Tibial nerve (tissue), 4 donors: ENCODE measurements around the gene MTCL1. TPM values are rescaled to one million over a fixed set of nuclear protein-coding genes. Genes with fewer than 3 reads are reported as not detected.

ENCODE experiments used
- DNase-seq, 2 donors: peaks; one replicate each; pipeline ENCODE4 v3.0.0-alpha.2; 2019; ENCODE audit warnings: low spot score in 2 of 2
- H3K27ac ChIP-seq, 4 donors: fragments of 200-600 bp; sonication (generic) in 3 of 4; one replicate each; pipeline ENCODE4 v1.5.1; 2017 to 2019; ENCODE audit warnings: mild to moderate bottlenecking in 1 of 4
- H3K27me3 ChIP-seq, 2 donors: fragments of 200-600 bp; sonication (generic) in 1 of 2; one replicate each; pipeline versions ENCODE4 v1.5.1 to v1.6.0; 2017 to 2019
- H3K36me3 ChIP-seq, 3 donors: fragments of 200-600 bp; sonication (generic); one replicate each; pipeline ENCODE4 v1.5.1; 2018 to 2019
- H3K4me1 ChIP-seq, 4 donors: fragments of 200-600 bp; sonication (generic) in 3 of 4; one replicate each; pipeline ENCODE4 v1.5.1; 2017 to 2019
- H3K4me3 ChIP-seq, 4 donors: fragments of 200-600 bp; sonication (generic) in 3 of 4; one replicate each; pipeline ENCODE4 v1.5.1; 2017 to 2019; ENCODE audit warnings: mild to moderate bottlenecking in 1 of 4, moderate library complexity in 1 of 4
- H3K9me3 ChIP-seq, 4 donors: fragments of 200-600 bp; sonication (generic) in 3 of 4; one replicate each; pipeline ENCODE4 v1.5.1; 2017 to 2019
- CTCF ChIP-seq, 5 experiments: fragments of 200-600 bp in 3 of 5; fragments of 450-650 bp in 2 of 5; sonication (generic) in 3 of 5; IDR thresholded peaks; one replicate each; pipeline ENCODE4 v1.5.1; 2016 to 2019; ENCODE audit warnings: antibody characterized with exemption in 5 of 5, mild to moderate bottlenecking in 3 of 5, moderate library complexity in 2 of 5
- EP300 ChIP-seq, 2 donors: sonication (generic); formaldehyde crosslinking; IDR thresholded peaks; one replicate each; pipeline ENCODE4 v1.6.1; 2017; ENCODE audit warnings: antibody characterized with exemption in 2 of 2, mild to moderate bottlenecking in 1 of 2
- POLR2A ChIP-seq, 2 donors: fragments of 450-650 bp; IDR thresholded peaks; one replicate each; pipeline ENCODE4 v1.6.1; 2017; ENCODE audit warnings: antibody characterized with exemption in 2 of 2, mild to moderate bottlenecking in 2 of 2, moderate library complexity in 2 of 2
- WGBS, 2 donors: methylation state at CpG; one replicate each; pipeline ENCODE4 v1.1.5; 2018; 5-methylcytosine and 5-hydroxymethylcytosine counted together
- total RNA-seq, 4 donors: library from RNA; depleted of rRNA; stranded (reverse); fragments of >200 nt; gene quantifications; one replicate each; pipeline ENCODE4 v1.1.0, GENCODE V29; 2016

Gene MTCL1
- total RNA-seq, 4 donors from 2014 or later = 4.6 to 18.3 (median 5.3) TPM

- Histone ChIP-seq H3K9me3 (no peaks in the 10 kb centered on the region), H3K4me3 (no peak overlapping the region), H3K4me1 (no peaks in the 10 kb centered on the region), H3K27ac (no peak overlapping the region), H3K36me3 (peaks cover 0 to 5% (median 0%) of the 10 kb centered on the region in 3 donors), H3K27me3 (no peaks in the 10 kb centered on the region)
- TF ChIP-seq EP300 (IDR thresholded peaks at IDR 0.05) (no peak), CTCF (IDR thresholded peaks at IDR 0.05) (no peak), POLR2A (IDR thresholded peaks at IDR 0.05) (no peak)
- DNase-seq = no peak
- WGBS, 2 donors = 71 to 80% methylated on average over 7 of the region's 7 CpGs
Observed at GRCh38 chr18:8794934-8795280, 89.6 kb downstream of the MTCL1 start.

DNA sequence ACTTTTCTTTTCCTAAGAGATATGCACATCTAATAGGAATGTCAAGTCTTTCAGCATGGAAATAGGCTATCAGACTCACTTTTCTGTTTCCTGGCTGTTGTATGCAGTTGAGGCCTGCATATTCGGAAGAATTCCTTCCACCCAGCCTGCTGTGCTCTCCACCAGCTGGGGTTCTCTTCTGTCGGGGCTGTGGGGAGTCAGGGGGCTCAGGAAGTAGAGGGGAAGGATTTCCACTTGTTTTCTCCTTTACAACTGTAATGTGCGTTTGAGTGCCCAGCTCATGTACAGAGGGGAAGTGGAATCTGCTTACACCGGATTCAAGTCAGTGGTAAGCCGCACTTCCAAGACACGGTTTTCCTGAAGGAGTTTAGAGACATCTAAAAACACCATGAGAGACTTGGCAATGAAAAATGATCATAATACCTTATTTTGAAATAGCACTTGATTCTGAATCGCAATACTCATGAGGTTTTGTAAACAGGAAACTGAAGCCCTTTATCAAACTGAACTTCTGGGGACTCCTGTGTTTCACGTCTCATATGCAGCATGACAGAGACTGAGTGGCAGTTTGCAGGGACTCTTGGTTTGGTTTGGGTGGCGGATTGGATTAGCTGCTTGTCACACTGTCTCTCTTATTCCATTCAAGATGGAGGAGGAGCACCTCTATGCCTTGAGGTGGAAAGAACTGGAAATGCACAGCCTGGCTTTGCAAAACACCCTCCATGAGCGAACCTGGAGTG is 90.4 kb downstream of the MTCL1 start:
- H3K27me3 ChIP-seq = no peaks in the 10 kb centered on the region
- peaks cover 0 to 7% (median 0%) of the 10 kb centered on the region in 3 donors for H3K36me3 ChIP-seq
- DNase-seq = no peak
- no peaks in the 10 kb centered on the region for H3K9me3 ChIP-seq
- no peaks in the 10 kb centered on the region for H3K4me1 ChIP-seq
- H3K27ac ChIP-seq = no peak overlapping the region
- H3K4me3 ChIP-seq = no peak overlapping the region
- no peak for TF ChIP-seq CTCF (IDR thresholded peaks at IDR 0.05)
- no peak for TF ChIP-seq POLR2A (IDR thresholded peaks at IDR 0.05)
- TF ChIP-seq EP300 (IDR thresholded peaks at IDR 0.05) = no peak
- WGBS, 2 donors = 79 to 82% methylated on average over 10 of the region's 10 CpGs

DNA sequence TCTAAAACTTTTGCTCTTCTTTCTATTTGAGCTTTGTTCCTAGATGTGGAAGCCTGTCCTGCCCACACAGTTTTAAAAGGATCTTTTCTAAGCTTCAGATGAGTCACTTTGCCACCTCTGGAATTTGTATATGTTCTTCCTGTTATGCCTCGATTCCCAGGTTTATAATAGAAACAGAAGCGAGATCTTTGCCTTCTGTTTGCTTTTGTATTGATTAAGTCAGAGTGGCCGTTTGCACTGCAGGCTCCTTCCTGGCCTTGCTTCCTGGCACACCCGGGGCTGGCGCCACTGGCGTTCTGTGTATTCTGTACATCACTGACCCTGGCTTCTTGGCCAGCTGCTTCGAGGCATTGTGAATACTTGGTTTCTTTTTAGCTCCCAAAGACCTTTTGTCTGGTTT is 91.8 kb downstream of the MTCL1 start:
- Histone ChIP-seq H3K27ac (no peak overlapping the region), H3K9me3 (no peaks in the 10 kb centered on the region), H3K4me3 (no peak overlapping the region), H3K4me1 (no peaks in the 10 kb centered on the region), H3K36me3 (peaks cover 0 to 10% (median 0%) of the 10 kb centered on the region in 3 donors), H3K27me3 (no peaks in the 10 kb centered on the region)
- TF ChIP-seq POLR2A (IDR thresholded peaks at IDR 0.05) (no peak), CTCF (IDR thresholded peaks at IDR 0.05) (no peak), EP300 (IDR thresholded peaks at IDR 0.05) (no peak)
- DNase-seq = no peak
- 15 to 28% methylated on average over 7 of the region's 7 CpGs for WGBS, 2 donors

- Histone ChIP-seq H3K27ac (no peak overlapping the region), H3K4me3 (no peak overlapping the region), H3K9me3 (no peaks in the 10 kb centered on the region), H3K36me3 (peaks cover 0 to 10% (median 0%) of the 10 kb centered on the region in 3 donors), H3K27me3 (no peaks in the 10 kb centered on the region), H3K4me1 (no peaks in the 10 kb centered on the region)
- WGBS, 2 donors = 41 to 52% methylated on average over 10 to 11 of the region's 11 CpGs
- no peak for TF ChIP-seq POLR2A (IDR thresholded peaks at IDR 0.05)
- TF ChIP-seq EP300 (IDR thresholded peaks at IDR 0.05) = no peak
- no peak for TF ChIP-seq CTCF (IDR thresholded peaks at IDR 0.05)
- DNase-seq = no peak
Observed at GRCh38 chr18:8799001-8799400, 93.6 kb downstream of the MTCL1 start.

DNA sequence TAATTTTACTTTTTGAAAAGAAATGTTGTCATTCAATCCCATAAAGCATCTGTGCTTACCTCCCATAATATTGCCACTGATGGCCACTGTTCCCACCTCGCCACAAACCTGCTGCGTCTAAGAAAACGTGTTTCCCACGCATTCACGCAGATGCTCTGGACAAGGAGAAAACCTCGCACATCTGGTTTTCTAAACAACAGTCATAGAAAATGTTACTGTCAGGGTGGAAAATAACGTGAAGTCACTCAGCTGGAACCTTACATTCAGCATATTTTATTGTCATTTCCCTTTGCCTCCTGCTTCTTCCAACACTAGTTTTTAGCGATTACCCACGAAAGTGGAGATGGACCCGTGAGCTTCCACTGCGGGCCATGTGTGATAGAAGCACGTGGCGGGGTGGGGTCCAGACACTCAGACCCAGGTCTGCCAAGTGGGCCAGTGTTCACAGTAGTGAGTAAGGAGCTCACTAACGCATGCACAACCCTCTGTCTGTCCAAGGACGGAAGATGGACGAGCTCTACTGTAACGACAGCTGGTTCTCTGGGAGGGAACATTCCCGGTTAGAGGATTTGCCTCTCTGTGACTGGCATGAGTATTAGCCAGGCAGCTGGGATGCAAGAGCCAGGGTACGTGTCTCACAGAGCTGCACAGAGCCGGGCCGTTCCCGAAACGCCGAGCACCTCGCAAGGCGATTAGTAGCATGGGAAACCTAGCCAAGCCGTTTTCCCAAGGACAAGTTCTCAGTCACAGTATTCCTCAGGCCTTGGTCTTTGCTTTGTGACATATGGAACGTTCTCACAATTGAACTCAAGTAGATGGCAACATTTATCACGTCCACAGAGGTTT is 94.5 kb downstream of the MTCL1 start:
- Histone ChIP-seq H3K27me3 (no peaks in the 10 kb centered on the region), H3K36me3 (peaks cover 0 to 10% (median 0%) of the 10 kb centered on the region in 3 donors), H3K27ac (no peak overlapping the region), H3K4me3 (no peak overlapping the region), H3K9me3 (no peaks in the 10 kb centered on the region), H3K4me1 (no peaks in the 10 kb centered on the region)
- TF ChIP-seq CTCF (IDR thresholded peaks at IDR 0.05) (no peak), POLR2A (IDR thresholded peaks at IDR 0.05) (no peak), EP300 (IDR thresholded peaks at IDR 0.05) (no peak)
- 83 to 87% methylated on average over 28 to 29 of the region's 29 CpGs for WGBS, 2 donors
- DNase-seq = no peak
